Testis (tissue), 2 donors: Measurements from ENCODE around the gene ZNF599.

ENCODE experiments used
- POLR2A ChIP-seq: fragments of 450-650 bp; IDR thresholded peaks from one replicate; pipeline ENCODE4 v1.6.1; 2017; ENCODE audit warnings: antibody characterized with exemption, mild to moderate bottlenecking, moderate library complexity
- TF ChIP-seq, protein P1 (sequence below), 3 experiments: fragments of 450-650 bp in 2 of 3; fragments of 200-600 bp in 1 of 3; sonication (generic) in 1 of 3; IDR thresholded peaks; one replicate each; pipeline ENCODE4 v1.5.1; 2016 to 2019; ENCODE audit warnings: antibody characterized with exemption in 3 of 3, mild to moderate bottlenecking in 2 of 3, moderate library complexity in 1 of 3

DNA sequence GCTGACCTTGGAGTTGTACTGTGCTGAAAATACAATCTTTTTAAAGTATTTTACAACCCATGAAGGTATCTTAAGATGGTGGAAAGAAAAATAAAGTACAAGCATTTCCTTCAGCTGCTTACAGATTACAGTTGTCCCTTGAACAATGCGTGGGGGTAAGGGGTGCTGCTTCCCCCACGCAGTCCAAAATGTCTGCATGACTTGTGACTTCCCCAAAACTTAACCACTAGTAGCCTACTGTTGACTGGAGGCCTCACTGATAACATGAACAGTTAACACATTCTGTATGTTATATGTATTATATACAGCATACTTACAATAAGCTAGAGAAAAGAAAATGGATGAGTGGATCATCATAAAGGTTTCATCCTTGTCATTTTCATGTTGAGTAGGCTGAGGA is 45.3 kb upstream of the ZNF599 start:
- TF ChIP-seq, protein P1, sequence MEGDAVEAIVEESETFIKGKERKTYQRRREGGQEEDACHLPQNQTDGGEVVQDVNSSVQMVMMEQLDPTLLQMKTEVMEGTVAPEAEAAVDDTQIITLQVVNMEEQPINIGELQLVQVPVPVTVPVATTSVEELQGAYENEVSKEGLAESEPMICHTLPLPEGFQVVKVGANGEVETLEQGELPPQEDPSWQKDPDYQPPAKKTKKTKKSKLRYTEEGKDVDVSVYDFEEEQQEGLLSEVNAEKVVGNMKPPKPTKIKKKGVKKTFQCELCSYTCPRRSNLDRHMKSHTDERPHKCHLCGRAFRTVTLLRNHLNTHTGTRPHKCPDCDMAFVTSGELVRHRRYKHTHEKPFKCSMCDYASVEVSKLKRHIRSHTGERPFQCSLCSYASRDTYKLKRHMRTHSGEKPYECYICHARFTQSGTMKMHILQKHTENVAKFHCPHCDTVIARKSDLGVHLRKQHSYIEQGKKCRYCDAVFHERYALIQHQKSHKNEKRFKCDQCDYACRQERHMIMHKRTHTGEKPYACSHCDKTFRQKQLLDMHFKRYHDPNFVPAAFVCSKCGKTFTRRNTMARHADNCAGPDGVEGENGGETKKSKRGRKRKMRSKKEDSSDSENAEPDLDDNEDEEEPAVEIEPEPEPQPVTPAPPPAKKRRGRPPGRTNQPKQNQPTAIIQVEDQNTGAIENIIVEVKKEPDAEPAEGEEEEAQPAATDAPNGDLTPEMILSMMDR (IDR thresholded peaks at IDR 0.05) = no peak
- no peak for TF ChIP-seq POLR2A
